Upper lobe of left lung (tissue), 4 donors: ENCODE measurements around the gene RNU1-2.
"Not testable (repeated sequence)": the region's sequence is repeated elsewhere in the genome, so short reads cannot be mapped to it uniquely, and the experiment has no call there.

Experiments
- EP300 ChIP-seq, 4 donors: sonication (generic); formaldehyde crosslinking; IDR thresholded peaks; one replicate each; pipeline ENCODE4 v1.5.1; 2017; ENCODE audit warnings: antibody characterized with exemption in 4 of 4, control low read depth in 2 of 4
- POLR2A ChIP-seq, 4 donors: fragments of 450-650 bp; IDR thresholded peaks; one replicate each; pipeline ENCODE4 v1.5.1; 2016 to 2017; ENCODE audit warnings: antibody characterized with exemption in 4 of 4, mild to moderate bottlenecking in 2 of 4
- POLR2AphosphoS5 ChIP-seq, 2 donors: sonication (generic); formaldehyde crosslinking; IDR thresholded peaks; one replicate each; pipeline ENCODE4 v1.5.1; 2017; ENCODE audit warnings: antibody characterized with exemption in 2 of 2
- TF ChIP-seq, protein P1 (sequence below), 6 experiments: fragments of 450-650 bp in 4 of 6; fragments of 200-600 bp in 2 of 6; sonication (generic) in 2 of 6; IDR thresholded peaks; one replicate each; pipeline ENCODE4 v1.5.1; 2016 to 2019; ENCODE audit warnings: antibody characterized with exemption in 6 of 6

- TF ChIP-seq, protein P1, sequence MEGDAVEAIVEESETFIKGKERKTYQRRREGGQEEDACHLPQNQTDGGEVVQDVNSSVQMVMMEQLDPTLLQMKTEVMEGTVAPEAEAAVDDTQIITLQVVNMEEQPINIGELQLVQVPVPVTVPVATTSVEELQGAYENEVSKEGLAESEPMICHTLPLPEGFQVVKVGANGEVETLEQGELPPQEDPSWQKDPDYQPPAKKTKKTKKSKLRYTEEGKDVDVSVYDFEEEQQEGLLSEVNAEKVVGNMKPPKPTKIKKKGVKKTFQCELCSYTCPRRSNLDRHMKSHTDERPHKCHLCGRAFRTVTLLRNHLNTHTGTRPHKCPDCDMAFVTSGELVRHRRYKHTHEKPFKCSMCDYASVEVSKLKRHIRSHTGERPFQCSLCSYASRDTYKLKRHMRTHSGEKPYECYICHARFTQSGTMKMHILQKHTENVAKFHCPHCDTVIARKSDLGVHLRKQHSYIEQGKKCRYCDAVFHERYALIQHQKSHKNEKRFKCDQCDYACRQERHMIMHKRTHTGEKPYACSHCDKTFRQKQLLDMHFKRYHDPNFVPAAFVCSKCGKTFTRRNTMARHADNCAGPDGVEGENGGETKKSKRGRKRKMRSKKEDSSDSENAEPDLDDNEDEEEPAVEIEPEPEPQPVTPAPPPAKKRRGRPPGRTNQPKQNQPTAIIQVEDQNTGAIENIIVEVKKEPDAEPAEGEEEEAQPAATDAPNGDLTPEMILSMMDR (IDR thresholded peaks at IDR 0.05), result not testable (repeated sequence)
- not testable (repeated sequence) for TF ChIP-seq EP300, POLR2A, POLR2AphosphoS5 (IDR thresholded peaks at IDR 0.05)
Measured at GRCh38 chr1:16893796-16894195, 2.0 kb upstream of the RNU1-2 start.
